ENCODE results near the gene TPSAB1. TPM values are rescaled to one million over a fixed set of nuclear protein-coding genes. Genes with fewer than 3 reads are reported as not detected.

The TPSAB1 gene
- total RNA-seq, 1 experiment from 2014 or later, result 0.25 TPM

DNA sequence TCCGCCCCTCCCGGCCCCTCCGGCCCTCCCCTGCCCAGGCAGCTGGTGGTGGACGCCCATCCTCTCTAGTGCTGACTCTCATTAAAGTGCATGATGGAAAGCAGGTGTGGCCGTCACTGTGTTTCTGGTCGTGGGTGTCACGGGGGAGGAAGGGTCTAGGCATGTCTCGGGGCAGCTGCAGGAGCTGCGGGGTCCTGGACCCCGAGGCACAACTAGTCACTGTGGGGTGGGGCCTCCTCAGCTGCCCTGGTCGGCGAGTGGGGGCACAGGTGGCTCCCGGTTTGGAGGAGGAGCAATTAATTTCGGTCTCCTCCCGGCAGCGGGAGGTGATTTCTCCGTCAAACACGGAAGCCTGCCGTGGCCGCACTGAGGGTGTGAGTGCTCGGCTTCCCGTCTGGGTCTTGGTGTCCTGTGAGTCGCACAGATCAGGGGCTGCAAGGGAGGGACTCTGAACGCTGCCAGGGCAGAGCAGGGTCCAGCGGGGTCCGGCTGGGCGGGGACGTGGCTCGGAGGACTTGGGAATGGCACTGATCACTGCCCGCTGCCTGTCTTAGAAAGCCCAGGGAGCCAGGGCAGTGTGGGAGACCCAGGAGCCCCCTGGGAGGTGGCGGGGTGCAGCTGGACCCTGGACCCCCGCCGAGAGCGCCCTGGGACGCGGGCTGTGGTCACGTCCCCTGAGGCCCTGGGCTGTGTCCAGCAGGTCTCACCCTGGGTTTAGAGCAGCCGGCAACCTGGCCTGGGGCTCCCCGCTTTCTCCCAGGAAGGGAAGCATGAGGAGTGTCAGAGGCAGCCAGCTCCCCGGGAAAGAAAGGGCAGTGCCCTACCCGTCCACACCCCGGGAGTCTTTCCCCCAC is 18.6 kb downstream of the TPSAB1 start:
- H3K4me3 ChIP-seq (replicated peaks in 1 of 2; ENCODE audit: low read depth in 1 of 2, low read length in 2 of 2), result peak overlapping the region in 1 of 2 experiments; percentile 32; a peak in 1 of 4 replicates

More for the DNA sequence above, 18.6 kb downstream of the TPSAB1 start:
- Histone ChIP-seq H3K4me2 (ENCODE audit: low read length) (peak overlapping the region; percentile 55), H2AFZ (ENCODE audit: low read depth, low read length, poor library complexity, severe bottlenecking) (no peak overlapping the region), H4K20me1 (ENCODE audit: insufficient read depth) (no peaks in the 10 kb centered on the region), H3K27ac (ENCODE audit: low read depth, low read length) (no peak overlapping the region), H3K27me3 (ENCODE audit: insufficient read depth, low read length) (peaks cover 4% of the 10 kb centered on the region; the same call in 1 of the 2 replicates), H3K9me3 (ENCODE audit: control insufficient read depth in 1 of 2, insufficient read depth in 1 of 2, low read depth in 1 of 2, low read length in 2 of 2) (no peaks in the 10 kb centered on the region), H3K9ac (ENCODE audit: low read length) (no peak overlapping the region), H3K4me1 (ENCODE audit: control insufficient read depth in 1 of 2, insufficient read depth in 2 of 2, low read length in 2 of 2) (peaks cover 4 to 13% of the 10 kb centered on the region in 2 experiments; a peak in 3 of 4 replicates), H3K79me2 (ENCODE audit: insufficient read depth, low read length) (no peaks in the 10 kb centered on the region), H3K36me3 (ENCODE audit: control insufficient read depth in 1 of 2, insufficient read depth in 2 of 2, low read length in 2 of 2) (no peaks in the 10 kb centered on the region), H3K9me2 (ENCODE audit: insufficient read depth) (no peaks in the 10 kb centered on the region)
- intact Hi-C loops (cut with micrococcal nuclease), result no loop called here
- DNase-seq (ENCODE audit: low read depth, low spot score) (no peak), ATAC-seq (no peak)
- ChIA-PET CTCF (no interaction called here), POLR2A (no interaction called here), RAD21 (ENCODE audit: low non-redundant PET in 1 of 2, low total read pairs in 2 of 2, uncharacterized antibody in 2 of 2, unreplicated experiment in 2 of 2) (no interaction called here)
- TF ChIP-seq EZH2 (IDR thresholded peaks at IDR 0.05) (no peak), POLR2A (IDR thresholded peaks at IDR 0.05; ENCODE audit: borderline replicate concordance, extremely low read depth, insufficient read depth, insufficient read length) (no peak), ZBTB33 (IDR thresholded peaks at IDR 0.05; ENCODE audit: extremely low read depth, insufficient replicate concordance, low read length) (no peak), ZFX (IDR thresholded peaks at IDR 0.05) (no peak), POLR2AphosphoS5 (IDR thresholded peaks at IDR 0.05; ENCODE audit: low read depth, low read length) (no peak), CBX3 (IDR thresholded peaks at IDR 0.05; ENCODE audit: low read depth) (no peak), JUND (IDR thresholded peaks at IDR 0.05) (no peak), YY1 (IDR thresholded peaks at IDR 0.05; ENCODE audit: extremely low read depth, insufficient replicate concordance, low read depth, low read length) (no peak), ELF1 (IDR thresholded peaks at IDR 0.05; ENCODE audit: borderline replicate concordance, low read depth) (no peak), EZH2phosphoT487 (IDR thresholded peaks at IDR 0.05; ENCODE audit: borderline replicate concordance) (no peak), FOSL1 (IDR thresholded peaks at IDR 0.05; ENCODE audit: low read depth) (no peak), ATF3 (IDR thresholded peaks at IDR 0.05) (no peak), SP1 (IDR thresholded peaks at IDR 0.05; ENCODE audit: low read depth) (no peak), RAD21 (IDR thresholded peaks at IDR 0.05; ENCODE audit: low read depth) (no peak), REST (IDR thresholded peaks at IDR 0.05; ENCODE audit: low read depth) (no peak), ZNF274 (IDR thresholded peaks at IDR 0.05; ENCODE audit: low read depth, low read length) (no peak), MAX (IDR thresholded peaks at IDR 0.05) (no peak)
- BruUV-seq (replicated peaks), result no TSS peak

Data from HCT116 (cell line).